HG02763 (cell line): ENCODE measurements around the gene TCN2.
"Not testable (repeated sequence)": the region's sequence is repeated elsewhere in the genome, so short reads cannot be mapped to it uniquely, and the experiment has no call there.

ENCODE experiments used
- ATAC-seq: cut with Tn5 transposase; IDR thresholded peaks from one replicate; pipeline ENCODE4 v1.9.1; 2021; ENCODE audit warnings: mild to moderate bottlenecking, moderate library complexity; ENCODE audit not compliant: unreplicated experiment

The TCN2 gene

DNA sequence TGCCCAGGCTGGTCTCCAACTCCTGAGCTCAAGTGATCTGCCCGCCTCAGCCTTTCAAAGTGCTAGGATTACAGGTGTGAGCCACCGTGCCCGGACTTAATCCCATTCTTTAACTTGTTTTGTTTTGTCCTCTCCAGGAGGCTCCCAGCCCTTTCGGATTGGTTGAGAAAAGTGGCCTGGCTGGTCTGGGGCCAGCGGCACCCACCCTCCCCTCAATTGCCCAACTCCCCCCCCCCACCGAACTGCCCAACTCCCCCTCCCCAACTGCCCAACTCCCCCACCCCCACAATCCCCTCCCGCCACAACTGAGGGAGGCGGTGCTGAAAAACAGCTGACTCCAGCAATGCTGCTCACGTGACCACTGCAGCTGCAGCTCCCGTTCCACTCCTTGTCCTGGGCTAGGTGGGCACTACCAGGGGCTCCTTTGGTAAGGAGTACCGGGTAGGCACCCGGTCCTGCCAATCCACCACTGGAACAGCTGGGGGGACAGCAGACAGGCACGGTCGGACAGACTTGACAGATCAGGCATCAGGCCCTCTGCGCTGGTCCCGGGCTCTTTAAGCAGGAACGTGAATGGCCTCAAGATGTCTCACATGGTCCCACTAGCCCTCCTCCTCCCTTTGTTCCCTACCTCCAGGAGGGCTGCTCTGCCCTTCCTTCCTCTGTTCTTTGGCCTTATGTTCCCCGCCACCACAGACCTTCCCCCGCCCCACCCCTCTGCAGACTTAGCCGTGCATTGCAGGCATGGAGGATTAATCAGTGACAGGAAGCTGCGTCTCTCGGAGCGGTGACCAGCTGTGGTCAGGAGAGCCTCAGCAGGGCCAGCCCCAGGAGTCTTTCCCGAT is at the start of gene TCN2:
Gene TCN2, plus strand, starts transcription at position 720 of the 845 bp plus-strand sequence. CDS start 158 bp downstream, outside the sequence.
- no peak for ATAC-seq

DNA sequence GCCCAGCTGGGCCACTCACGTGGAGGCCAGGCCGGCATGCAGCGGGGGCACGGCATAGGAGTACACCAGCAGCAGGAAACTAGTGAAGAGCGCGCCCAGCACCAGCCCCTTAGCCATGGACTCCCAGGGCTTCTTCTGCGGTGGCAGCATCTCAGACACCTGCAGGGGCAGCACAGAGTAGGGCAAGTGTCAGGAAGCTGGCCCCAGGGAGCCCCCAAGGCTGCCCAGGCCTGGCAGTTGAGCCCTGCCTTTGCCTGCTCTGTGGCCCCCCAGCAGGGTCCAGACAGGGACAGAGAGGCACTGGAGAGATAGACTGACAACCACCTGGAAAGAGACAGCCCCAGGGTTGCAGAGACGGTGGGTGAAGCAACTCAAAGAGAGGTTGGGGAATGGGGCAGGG is 49.7 kb upstream of the TCN2 start:
- ATAC-seq: no peak

GRCh38 chr22:30559889-30560288 is 47.1 kb upstream of the TCN2 start:
- ATAC-seq: no peak

DNA sequence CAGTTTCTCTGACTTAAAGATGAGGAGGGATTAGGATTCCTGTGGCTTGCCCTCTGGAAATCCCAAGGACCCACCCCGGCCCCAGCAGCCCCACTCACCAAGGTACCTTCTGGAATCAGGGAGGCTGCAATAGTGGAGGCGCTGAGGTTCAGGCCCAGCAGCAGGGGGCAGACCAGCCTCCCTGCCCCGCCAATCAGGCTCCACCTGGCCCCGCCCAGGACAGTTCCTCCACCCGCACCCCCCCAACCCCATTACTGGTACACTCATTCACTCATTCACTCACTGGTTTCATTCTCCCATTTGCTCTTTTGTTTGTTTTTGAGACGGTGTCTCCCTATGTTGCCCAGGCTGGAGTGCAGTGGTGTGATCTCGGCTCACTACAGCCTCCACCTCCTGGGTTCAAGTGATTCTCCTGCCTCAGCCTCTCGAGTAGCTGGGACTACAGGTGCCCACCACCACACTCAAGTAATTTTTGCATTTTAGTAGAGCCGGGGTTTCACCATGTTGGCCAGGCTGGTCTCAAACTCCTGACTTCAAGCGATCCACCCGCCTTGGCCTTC is 46.3 kb upstream of the TCN2 start:
- not testable (repeated sequence) for ATAC-seq

DNA sequence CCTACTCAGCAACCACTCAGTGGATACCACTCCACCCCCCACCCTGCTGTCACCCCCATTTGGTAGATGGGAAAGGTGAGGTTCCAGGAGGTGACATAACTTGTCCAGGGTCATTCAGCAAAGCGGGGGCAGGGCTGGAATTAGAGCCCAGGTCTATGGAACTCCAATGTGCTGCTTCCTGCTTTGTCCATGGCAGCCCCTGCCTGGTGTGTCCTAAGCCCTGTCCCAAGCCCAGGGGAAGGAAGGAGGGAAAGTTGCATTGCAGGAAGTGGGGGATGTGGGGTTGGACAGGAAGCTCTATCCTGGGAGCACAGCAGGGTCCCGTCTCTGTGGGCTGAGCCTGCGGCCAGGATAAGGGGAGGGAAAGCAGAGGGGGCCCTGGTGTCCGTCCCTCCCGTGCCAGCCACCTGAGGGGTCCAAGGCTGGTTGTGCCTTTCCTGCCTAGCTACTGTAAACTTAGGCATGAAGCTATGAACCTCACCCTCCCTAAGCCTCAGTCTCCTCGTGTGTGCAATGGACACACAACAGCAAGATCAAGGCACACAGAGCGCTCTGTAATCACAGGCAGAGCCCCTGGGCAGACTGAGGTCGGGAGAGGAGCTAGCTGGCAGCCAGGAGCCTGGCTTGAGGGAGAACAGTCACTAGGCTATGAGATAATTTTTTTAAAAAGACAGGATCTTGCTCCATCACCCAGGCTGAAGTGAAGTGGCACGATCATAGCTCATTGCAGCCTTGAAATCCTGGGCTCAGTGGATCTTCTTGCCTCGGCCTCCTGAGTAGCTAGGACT is 45.4 kb upstream of the TCN2 start:
- ATAC-seq: no peak

- ATAC-seq: no peak
These were observed 44.6 kb upstream of the TCN2 start for GRCh38 chr22:30562366-30562765.

- no peak for ATAC-seq
These were observed 42.8 kb upstream of the TCN2 start for GRCh38 chr22:30564045-30564760.

DNA sequence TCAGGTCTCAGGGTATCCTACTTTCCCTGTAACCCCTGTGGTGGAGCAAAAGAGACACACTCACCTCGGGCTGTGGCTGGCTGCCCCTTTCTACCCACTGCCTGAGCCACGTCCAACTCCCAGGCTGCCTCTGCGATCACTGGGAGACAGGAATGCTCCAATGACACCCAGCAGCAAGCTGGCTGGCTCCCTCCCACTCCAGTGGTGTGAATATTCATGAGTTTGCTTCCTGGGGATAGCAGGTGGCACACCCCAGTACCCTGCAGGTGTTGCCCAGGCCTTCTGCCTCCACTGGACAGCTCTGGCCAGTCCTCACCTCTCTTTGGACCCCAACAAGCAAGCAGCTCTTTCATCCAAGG is 42.2 kb upstream of the TCN2 start:
- ATAC-seq: no peak

GRCh38 chr22:30565341-30565740 is 41.6 kb upstream of the TCN2 start:
- no peak for ATAC-seq

DNA sequence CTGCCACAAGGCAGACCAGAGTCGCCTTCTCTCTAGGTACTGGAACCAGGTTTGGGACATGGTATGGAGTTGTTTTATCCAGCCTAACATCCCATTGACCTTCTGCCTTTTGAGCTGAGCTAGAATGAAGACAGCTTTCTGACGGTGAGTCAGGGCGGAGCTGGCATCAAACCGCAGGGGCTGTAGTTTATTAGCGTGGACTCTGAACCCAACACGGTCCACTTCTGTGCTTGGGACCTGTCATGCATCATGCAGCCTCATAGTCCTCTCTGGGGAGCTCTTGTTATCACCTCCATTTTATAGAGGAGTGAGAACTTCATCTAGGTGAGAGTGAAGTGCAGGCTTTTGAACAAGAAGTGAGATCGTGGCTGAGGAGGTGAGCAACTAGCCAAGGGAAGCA is 40.8 kb upstream of the TCN2 start:
- ATAC-seq: no peak

DNA sequence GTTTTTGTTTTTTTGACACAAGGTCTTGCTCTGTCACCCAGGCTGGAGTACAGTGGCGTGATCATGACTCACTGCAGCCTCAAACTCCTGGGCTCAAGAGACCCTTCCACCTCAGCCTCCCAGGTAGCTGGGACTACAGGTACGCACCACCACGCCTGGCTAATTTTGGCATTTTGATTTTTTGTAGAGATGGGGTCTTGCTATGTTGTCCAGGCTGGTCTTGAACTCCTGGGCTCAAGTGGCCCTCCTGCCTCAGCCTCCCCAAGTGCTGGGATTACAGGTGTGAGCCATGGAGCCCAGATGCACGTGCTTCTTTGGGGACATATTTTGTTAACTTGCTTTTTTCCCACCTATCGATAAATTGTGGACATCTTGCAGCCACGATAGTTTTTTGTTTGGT is 39.7 kb upstream of the TCN2 start:
- ATAC-seq: not testable (repeated sequence)

- ATAC-seq: no peak
These were observed 38.7 kb upstream of the TCN2 start for GRCh38 chr22:30568137-30568805.

DNA sequence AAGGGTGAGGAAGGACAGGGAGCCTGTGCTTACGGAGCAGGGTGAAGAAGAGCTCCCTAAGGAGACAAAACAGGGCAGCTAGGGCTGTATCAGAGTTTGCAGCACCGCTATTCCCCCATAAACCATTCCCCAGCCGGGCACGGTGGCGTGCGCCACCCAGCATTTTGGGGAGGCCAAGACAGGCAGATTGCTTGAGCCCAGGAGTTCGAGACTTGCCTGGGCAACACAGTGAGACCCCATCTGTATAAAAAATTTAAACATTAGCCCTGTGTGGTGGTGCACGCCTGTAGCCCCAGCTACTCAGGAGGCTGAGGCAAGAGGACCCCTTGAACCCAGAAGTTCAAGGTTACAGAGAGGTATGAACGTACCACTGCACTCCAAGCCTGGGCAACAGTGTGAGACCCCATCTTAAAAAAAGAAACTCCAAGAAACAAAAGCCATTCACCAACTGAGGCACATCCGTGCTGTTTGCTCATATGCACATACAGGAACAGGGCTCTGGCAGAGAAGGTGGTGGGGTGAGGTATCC is 37.2 kb upstream of the TCN2 start:
- ATAC-seq: no peak

DNA sequence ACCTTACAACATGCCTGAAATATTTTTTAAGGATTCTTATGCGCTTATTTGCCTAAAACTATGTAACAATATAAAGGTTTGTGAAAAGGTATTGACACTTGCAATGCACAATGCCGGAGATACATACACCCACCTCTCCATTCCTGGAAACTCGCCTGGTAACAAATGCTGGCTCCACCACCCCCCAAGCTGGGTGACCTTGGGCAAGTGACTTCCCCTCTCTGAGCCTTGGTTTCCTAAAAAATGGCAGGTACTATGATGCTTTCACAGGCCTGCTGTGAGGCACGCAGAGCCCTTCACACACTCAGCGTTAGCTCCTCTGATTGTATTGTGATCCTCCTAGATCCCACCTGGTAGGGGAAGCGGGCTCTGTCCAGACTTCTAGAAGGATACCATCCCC is 34.8 kb upstream of the TCN2 start:
- ATAC-seq: no peak

DNA sequence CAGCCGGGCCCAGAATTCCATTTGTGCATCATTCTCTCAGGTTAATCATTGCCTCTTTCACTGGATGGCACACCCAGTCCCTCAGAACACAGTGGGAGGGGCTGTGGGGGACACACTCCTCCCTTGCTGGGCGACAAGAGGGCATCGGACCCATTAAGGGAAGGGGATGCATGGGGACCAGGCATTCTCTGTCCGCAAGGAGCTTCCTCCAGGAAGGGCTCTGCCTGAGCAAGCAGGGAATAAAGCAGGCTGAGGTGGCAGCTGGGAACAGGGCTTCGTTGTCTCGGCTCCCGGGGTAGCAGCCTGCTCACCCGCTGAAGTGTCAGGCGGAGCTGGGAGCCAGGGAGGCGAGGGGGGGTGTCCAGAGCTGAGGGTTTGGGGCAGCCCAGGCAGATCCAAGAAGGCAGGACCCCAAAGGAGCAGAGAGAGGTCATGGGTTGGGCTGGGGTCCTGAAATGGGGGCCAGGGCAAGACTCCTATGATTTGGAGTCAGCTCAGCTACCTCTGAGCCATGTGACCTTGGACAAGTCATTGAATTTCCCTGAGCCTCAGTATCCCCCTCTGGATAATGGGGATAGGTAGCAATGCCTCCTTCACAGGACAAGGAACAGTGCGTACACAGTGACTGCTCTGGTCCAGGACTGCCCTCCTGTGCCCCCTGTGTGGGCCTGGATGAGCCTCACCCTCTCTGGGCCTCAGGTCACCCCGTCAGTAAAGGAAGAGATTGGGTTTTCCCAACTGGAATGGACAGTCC is 34.0 kb upstream of the TCN2 start:
- ATAC-seq: no peak

GRCh38 chr22:30573594-30574094 is 33.3 kb upstream of the TCN2 start:
- ATAC-seq: no peak

DNA sequence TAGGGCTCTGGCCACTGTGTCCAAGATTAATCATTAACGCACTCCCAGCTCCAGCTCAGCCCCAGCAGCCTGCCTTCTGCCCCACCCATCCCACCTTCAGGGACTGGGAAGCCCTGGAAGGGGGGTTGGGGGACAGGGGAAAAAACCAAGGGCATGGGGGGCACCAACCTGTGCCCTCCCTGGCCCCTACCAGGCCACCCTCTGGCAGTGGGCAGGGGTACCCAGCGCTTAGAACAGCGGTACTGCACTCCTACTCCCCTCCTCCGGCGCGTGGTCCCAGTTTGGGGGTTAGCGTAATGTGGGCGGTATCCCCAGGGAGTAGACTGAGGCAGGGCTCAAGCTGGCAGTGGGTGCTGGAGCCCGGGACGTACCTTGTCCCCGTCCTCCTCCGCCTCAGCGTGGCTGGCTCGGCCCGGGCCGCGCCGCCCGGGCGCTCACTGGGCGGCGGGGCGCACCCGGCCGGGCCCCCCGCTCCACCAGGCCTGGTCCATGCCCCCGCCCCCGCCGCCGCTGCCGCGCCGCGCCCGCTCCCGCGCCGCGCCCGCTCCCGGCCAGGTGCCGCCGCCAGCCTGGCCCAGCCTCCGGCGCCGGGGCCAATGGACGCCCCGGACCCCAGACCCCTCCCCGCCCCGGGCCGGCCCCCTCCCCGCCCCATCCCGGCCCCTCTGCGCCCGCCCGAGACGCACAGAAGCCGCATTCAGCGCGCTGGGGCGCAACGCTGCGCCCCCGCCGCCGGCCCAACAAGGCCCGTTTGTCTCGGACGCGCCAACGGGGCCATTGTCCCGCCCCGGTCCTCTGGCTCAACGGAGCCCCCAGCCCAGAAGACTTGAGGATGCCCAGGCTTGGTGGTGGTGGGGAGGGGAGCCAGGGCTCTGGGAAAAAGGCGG is 32.6 kb upstream of the TCN2 start, which contains the start of gene GAL3ST1:
Gene GAL3ST1, minus strand, starts transcription at position 571 of the 887 bp plus-strand sequence. CDS start 17,273 bp downstream, outside the sequence.
- ATAC-seq: no peak

- no peak for ATAC-seq
These were observed 31.8 kb upstream of the TCN2 start for GRCh38 chr22:30574997-30575671.
